HG03280 (cell line): ENCODE results near the gene STYXL1.
"Not testable (repeated sequence)": the region's sequence is repeated elsewhere in the genome, so short reads cannot be mapped to it uniquely, and the experiment has no call there.

Source experiments
- ATAC-seq: cut with Tn5 transposase; IDR thresholded peaks from one replicate; pipeline ENCODE4 v1.9.1; 2021; ENCODE audit warnings: mild to moderate bottlenecking, moderate library complexity; ENCODE audit not compliant: unreplicated experiment

Gene STYXL1

DNA sequence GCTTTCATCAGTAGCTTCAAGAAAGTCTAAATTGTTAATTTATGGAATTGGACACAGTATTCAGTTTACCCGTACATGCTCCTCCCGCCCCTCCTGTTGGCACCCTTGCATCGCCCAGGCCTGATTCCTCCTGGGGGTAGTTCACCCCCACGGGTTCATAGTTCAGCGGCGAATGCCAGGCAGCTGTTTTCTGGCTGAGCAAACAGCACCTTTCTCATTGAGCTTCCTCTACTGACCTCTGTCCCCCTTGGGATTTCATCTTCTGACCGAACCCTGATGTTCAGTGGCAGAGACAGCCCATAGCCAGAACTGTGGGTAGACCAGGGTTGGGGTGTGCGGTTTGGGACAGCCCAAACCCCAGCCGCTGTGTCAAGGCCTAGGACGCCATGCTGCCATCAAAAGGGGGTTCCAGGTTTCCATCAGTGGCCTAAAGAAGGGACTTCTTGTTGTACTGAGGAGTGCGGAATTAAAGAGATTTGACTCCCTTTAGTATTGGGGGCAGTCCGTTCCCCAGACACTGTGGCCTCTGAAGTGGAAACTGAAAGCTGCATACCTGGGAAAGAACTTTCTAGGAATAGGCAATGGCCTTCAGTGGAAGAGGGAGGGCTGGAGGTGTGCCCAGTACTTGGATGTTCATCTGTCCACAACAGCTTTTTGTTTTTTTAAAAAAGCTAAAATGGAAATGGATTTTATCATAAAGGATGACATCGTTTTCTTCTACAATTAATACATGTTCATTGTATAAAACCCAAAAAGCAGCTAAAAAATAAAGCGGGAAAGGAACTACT lies 19.1 kb upstream of the STYXL1 start:
- ATAC-seq = no peak

- ATAC-seq = no peak
These were observed 17.3 kb upstream of the STYXL1 start for GRCh38 chr7:76065016-76065612.

- ATAC-seq = no peak
These were observed 16.6 kb upstream of the STYXL1 start for GRCh38 chr7:76064208-76064970.

DNA sequence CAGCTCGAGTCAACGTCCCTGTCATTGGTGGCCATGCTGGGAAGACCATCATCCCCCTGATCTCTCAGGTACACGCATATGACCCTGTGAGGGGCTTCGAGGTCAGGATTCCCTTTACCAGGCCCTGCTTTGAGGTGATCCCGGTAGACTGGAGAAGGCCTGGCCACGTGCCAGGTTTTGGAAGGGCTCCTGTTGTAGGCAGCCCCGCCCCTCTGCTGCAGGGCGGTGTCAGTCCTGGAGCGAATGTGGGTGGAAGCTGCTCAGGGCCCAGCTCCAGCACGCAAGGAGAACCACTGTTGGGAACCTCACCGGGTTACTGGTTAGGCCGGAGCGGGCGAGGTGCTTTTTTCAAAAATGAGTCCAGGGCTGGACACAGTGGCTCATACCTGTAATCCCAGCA lies 15.7 kb upstream of the STYXL1 start:
- no peak for ATAC-seq

DNA sequence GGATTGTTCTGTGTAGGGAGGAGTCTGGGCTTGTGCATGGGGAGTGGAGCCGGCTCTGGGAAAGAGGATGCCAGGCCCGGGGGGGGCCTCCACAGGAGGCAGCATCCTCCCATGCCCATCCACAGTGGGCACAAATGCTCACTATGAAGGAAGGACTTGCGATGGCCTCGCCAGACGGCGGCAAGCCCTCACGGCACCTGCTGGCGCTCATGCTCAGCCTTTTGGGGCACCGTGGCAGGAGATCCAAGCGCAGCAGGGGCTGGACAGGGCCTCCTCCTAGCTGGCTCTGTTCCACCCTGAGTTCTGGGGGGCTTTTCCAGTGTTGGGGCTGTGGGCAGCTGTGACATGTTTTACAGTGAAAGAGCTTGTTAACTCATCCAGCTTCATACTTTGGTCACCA lies 15.3 kb upstream of the STYXL1 start:
- no peak for ATAC-seq

DNA sequence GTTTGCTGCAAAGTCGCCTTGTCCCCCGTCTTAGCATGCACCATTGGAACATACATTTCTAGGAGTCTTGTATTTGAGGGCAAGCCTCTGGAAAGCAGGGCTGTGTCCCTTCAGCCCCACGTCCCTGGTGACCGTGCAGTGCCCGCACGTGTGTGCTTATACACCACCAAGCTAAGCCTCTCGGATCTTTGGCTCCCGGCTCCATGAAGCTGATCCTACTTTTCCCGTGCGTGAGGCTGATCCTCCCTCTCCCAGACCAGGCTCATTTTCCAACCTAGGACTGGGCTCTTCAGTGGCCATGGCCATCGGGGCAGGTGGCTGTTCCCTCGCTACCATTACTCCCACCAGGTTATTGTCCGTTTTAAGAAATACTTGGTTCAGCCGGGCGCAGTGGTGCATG lies 14.5 kb upstream of the STYXL1 start:
- no peak for ATAC-seq

- no peak for ATAC-seq
These were observed 13.0 kb upstream of the STYXL1 start for GRCh38 chr7:76060842-76061241.

DNA sequence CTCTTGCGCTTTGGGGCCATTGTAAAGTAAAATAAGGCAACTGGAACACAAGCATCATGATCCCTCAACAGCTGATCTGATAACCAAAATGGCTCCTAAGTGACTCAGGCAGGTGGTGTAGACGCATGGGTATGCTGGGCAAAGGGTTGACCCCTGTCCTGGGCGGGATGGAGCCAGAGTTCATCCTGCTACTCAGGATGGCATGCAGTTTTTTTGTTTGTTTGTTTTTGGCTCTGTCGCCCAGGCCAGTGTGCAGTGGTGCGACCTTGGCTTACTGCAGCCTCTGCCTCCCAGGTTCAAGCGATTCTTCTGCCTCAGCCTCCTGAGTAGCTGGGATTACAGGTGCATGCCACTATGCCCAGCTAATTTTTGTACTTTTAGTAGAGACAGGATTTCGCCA lies 10.9 kb upstream of the STYXL1 start:
- not testable (repeated sequence) for ATAC-seq

GRCh38 chr7:76057813-76058145 lies 10.0 kb upstream of the STYXL1 start:
- ATAC-seq = no peak

- no peak for ATAC-seq
These were observed 9.5 kb upstream of the STYXL1 start for GRCh38 chr7:76057103-76057812.

- ATAC-seq = no peak
These were observed 8.4 kb upstream of the STYXL1 start for GRCh38 chr7:76056241-76056640.

DNA sequence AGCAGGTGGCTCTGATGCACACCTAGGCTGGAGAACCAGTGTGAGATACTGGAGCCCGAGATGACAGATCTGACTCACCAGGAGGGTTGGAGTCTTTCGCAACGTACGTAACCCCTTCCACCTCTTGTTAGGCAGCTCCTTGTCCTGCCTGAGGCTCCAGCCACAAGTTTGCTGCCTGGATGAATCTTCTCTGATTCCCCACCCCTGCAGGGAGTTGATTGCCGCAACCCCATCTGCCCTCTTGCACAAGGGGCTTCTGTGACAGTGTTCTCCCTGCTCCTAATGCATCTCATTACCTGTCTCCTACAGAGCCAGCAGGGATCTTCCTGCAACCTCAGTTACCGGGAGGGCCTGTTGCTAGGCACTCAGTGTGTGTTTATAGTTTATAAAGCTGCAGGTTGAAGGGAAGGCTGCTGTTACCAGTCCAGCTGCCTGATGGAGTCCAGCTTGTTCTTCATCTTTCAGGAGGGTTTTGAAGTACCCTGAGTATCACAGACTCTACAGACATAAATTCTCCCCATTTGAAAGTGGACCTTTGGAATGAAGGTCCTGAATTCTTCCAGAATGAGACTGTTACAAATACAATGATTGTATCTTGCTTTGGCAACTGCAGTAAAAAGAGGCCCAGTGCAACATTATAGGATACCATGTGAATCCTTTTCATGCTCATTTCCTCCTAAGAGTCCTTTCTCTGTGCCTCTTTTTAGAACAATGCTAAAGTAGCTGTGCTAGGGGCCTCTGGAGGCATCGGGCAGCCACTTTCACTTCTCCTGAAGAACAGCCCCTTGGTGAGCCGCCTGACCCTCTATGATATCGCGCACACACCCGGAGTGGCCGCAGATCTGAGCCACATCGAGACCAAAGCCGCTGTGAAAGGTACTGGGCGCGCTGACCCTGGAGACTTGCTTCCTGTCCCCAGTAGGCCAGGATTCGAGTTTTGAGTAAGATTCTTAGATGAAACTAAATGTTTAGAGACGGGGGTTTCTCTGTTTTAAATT lies 6.6 kb upstream of the STYXL1 start:
- no peak for ATAC-seq

GRCh38 chr7:76053461-76053860 lies 5.7 kb upstream of the STYXL1 start:
- ATAC-seq = no peak

- not testable (repeated sequence) for ATAC-seq
These were observed 4.9 kb upstream of the STYXL1 start for GRCh38 chr7:76052681-76053080.

GRCh38 chr7:76051840-76052239 lies 4.0 kb upstream of the STYXL1 start:
- ATAC-seq = no peak

DNA sequence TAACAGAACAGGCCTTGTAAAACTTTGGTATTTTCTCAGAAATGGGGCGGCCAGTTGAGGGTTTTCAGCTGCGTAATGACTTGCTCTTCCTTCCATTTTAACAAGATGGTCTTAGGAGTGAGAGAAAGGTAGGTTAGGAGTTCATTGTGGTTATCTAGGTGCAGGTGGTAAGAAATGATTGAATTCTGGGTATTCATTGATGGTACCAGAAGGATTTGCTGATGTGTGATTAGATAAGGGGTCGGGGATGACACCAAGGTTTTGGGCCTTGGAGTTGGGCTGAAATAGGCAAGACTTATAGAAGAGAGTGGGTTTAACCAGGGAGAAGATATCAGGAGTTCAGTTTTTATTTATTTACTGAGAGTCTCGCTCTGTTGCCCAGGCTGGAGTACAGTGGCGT lies 2.7 kb upstream of the STYXL1 start:
- ATAC-seq = no peak

DNA sequence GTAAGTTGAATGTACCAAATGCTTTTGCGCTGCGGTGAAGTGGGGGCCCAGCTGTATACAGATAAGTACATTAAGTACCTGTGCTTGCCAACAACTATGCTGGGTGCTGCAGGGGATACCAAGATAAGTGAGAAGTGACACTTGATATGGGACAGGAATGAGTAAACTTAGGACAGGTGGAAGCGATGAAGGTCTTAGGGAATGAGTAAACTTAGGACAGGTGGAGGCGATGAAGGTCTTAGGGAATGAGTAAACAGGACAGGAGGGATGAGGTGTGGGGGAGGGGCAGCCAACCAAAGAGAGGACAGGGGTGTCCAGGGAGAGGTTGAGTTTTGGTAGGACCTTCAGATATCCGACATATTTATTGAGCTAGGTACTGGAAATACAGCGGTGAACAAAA lies 1.5 kb upstream of the STYXL1 start:
- no peak for ATAC-seq

DNA sequence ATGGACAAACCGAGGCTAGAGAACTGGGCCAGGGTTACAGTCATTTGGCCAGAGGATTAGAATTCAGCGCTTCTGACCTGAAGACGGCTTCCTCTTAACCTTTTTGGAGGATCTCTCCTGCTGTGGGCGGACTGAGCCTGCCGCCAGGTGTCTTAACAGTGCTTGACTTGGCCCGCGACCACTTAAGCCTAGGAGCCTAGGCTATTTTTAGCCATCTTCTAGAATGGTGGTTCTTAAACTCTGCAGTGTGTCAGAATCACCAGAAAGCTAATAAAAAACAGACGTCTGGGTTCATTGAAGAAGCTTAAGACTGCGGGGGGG lies 828 bp upstream of the STYXL1 start:
- no peak for ATAC-seq

- peak; percentile 12 for ATAC-seq
These were observed 442 bp downstream of the STYXL1 start for GRCh38 chr7:76047305-76047810.

DNA sequence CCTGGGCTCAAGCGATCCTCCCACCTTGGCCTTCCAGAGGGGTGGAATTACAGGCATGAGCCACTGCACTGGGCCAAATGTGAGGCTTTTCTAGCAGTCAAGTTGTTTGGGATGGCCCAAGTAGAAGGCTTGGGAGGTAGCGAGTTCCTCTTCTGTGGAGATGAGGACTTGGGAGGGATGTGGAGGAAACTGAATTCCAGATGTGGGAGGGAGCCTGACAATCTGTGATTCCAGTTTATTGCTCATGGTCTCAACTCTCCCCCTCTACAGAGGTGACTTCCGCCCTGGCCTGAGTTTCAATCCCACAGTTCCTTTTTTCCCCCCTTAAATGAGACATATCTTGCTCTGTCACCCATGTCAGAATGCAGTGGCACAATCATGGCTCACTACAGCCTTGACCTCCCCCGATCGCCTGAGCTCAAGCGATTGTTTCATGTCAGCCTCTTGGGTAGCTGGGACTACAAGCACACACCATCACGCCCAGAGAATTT lies 3.4 kb downstream of the STYXL1 start:
- no peak for ATAC-seq
